Neural cell (in vitro differentiated cells): Measurements from ENCODE around the gene ASIP. TPM values are rescaled to one million over a fixed set of nuclear protein-coding genes. Genes with fewer than 3 reads are reported as not detected.

ENCODE experiments used
- H2AFZ ChIP-seq: fragments of 200-600, 300-800 bp; sonication (generic), shearing (Covaris generic); 2 replicates; pipeline ENCODE4 v1.6.0; 2014; ENCODE audit warnings: low read depth, mild to moderate bottlenecking, antibody characterized with exemption, low read length, moderate library complexity
- H3F3A ChIP-seq: fragments of 200-600 bp; shearing (Covaris generic); 2 replicates; pipeline ENCODE4 v1.6.1; 2016; ENCODE audit warnings: mild to moderate bottlenecking, moderate library complexity, mixed read lengths, antibody characterized with exemption, low read length; ENCODE audit not compliant: insufficient read depth, poor library complexity, severe bottlenecking
- H3K27ac ChIP-seq: fragments of 200-600, 300-800 bp; sonication (generic), shearing (Covaris generic); 2 replicates; pipeline ENCODE4 v1.5.1; 2014; ENCODE audit warnings: mild to moderate bottlenecking, low read length, moderate library complexity
- H3K27me3 ChIP-seq: fragments of 300-800, 200-600 bp; sonication (generic), shearing (Covaris generic); 2 replicates; pipeline ENCODE4 v1.6.0; 2014; ENCODE audit warnings: mild to moderate bottlenecking, low read depth, low read length, moderate library complexity; ENCODE audit not compliant: insufficient read depth
- H3K36me3 ChIP-seq: fragments of 300-800, 200-600 bp; sonication (generic), shearing (Covaris generic); 2 replicates; pipeline ENCODE4 v1.5.1; 2014; ENCODE audit warnings: mild to moderate bottlenecking, antibody characterized with exemption, low read length, moderate library complexity; ENCODE audit not compliant: insufficient read depth
- H3K4me2 ChIP-seq: fragments of 300-800, 200-600 bp; sonication (generic), shearing (Covaris generic); 2 replicates; pipeline ENCODE4 v1.6.0; 2014; ENCODE audit warnings: mild to moderate bottlenecking, low read length
- H3K4me3 ChIP-seq: fragments of 300-800, 200-600 bp; sonication (generic), shearing (Covaris generic); 2 replicates; pipeline ENCODE4 v1.5.1; 2014; ENCODE audit warnings: mild to moderate bottlenecking, low read length, moderate library complexity
- H3K79me2 ChIP-seq: fragments of 200-600 bp; shearing (Covaris generic); replicated peaks from 2 replicates; pipeline ENCODE4 v1.6.0; 2014; ENCODE audit warnings: mild to moderate bottlenecking, low read length, moderate library complexity; ENCODE audit not compliant: insufficient read depth
- H3K9ac ChIP-seq: fragments of 300-800, 200-600 bp; sonication (generic), shearing (Covaris generic); 2 replicates; pipeline ENCODE4 v1.6.1; 2016; ENCODE audit warnings: mild to moderate bottlenecking, low read length, mixed read lengths
- H3K9me2 ChIP-seq: fragments of 200-600 bp; shearing (Covaris generic); 2 replicates; pipeline ENCODE4 v1.6.1; 2016; ENCODE audit warnings: mild to moderate bottlenecking, low read length, mixed read lengths; ENCODE audit not compliant: insufficient read depth
- H3K9me3 ChIP-seq: fragments of 200-600, 300-800 bp; sonication (generic), shearing (Covaris generic); 2 replicates; pipeline ENCODE4 v1.6.1; 2016; ENCODE audit warnings: mild to moderate bottlenecking, mixed run types, low read length, moderate library complexity, mixed read lengths
- H4K20me1 ChIP-seq: fragments of 200-600 bp; shearing (Covaris generic); 2 replicates; pipeline ENCODE4 v1.6.1; 2016; ENCODE audit warnings: mild to moderate bottlenecking, mixed run types; ENCODE audit not compliant: insufficient read depth
- EP300 ChIP-seq: fragments of 450-650 bp; conservative IDR thresholded peaks from 2 replicates; pipeline ENCODE4 v1.6.1; 2014; ENCODE audit warnings: antibody characterized with exemption, mild to moderate bottlenecking, moderate library complexity; ENCODE audit not compliant: poor library complexity, severe bottlenecking
- EZH2 ChIP-seq: fragments of 200-600, 300-800 bp; shearing (Covaris generic), sonication (generic); IDR thresholded peaks from 2 replicates; pipeline ENCODE4 v1.6.1; 2014; ENCODE audit warnings: antibody characterized with exemption, low read length, borderline replicate concordance, mild to moderate bottlenecking; ENCODE audit not compliant: insufficient read depth, poor library complexity, severe bottlenecking
- MXI1 ChIP-seq: fragments of 450-650 bp; conservative IDR thresholded peaks from 2 replicates; pipeline ENCODE4 v1.6.1; 2014; ENCODE audit warnings: antibody characterized with exemption, mild to moderate bottlenecking; ENCODE audit not compliant: poor library complexity, severe bottlenecking
- POLR2AphosphoS5 ChIP-seq: IDR thresholded peaks from 2 replicates; pipeline ENCODE4 v1.6.1; 2012
- RAD21 ChIP-seq: fragments of 450-650 bp; conservative IDR thresholded peaks from 2 replicates; pipeline ENCODE4 v1.6.1; 2014; ENCODE audit warnings: antibody characterized with exemption, mild to moderate bottlenecking, moderate library complexity
- REST ChIP-seq: IDR thresholded peaks from 2 replicates; pipeline ENCODE4 v1.6.1; 2012; ENCODE audit warnings: borderline replicate concordance
- SMC3 ChIP-seq: fragments of 450-650 bp; conservative IDR thresholded peaks from 2 replicates; pipeline ENCODE4 v1.6.1; 2014; ENCODE audit warnings: antibody characterized with exemption, mild to moderate bottlenecking, moderate library complexity; ENCODE audit not compliant: poor library complexity
- TAF1 ChIP-seq: IDR thresholded peaks from 2 replicates; pipeline ENCODE4 v1.6.1; 2012; ENCODE audit warnings: low read depth
- polyA plus RNA-seq: library from polyadenylated mRNA; depleted of rRNA; stranded (reverse); fragments of >200 nt; gene quantifications from 2 replicates; pipeline ENCODE4 v1.2.3, GENCODE V29; 2014
- TF ChIP-seq, protein P1 (sequence below): fragments of 450-650 bp; IDR thresholded peaks from 2 replicates; pipeline ENCODE4 v1.5.1; 2014; ENCODE audit warnings: antibody characterized with exemption, mild to moderate bottlenecking, moderate library complexity; ENCODE audit not compliant: poor library complexity, severe bottlenecking

The ASIP gene
- polyA plus RNA-seq, 1 donor from 2014 or later: not detected

GRCh38 chr20:34243377-34243776 is 2.2 kb downstream of the ASIP start:
- no peak overlapping the region for H3K4me2 ChIP-seq
- H3K9ac ChIP-seq: no peak overlapping the region
- H3K9me2 ChIP-seq: no peaks in the 10 kb centered on the region
- no peak overlapping the region for H2AFZ ChIP-seq
- no peaks in the 10 kb centered on the region for H3K27me3 ChIP-seq
- H3K36me3 ChIP-seq: no peaks in the 10 kb centered on the region
- H3K79me2 ChIP-seq: no peaks in the 10 kb centered on the region
- H4K20me1 ChIP-seq: no peaks in the 10 kb centered on the region
- no peak overlapping the region for H3K27ac ChIP-seq
- H3K9me3 ChIP-seq: no peaks in the 10 kb centered on the region
- TF ChIP-seq RAD21: no peak
- TF ChIP-seq, protein P1, sequence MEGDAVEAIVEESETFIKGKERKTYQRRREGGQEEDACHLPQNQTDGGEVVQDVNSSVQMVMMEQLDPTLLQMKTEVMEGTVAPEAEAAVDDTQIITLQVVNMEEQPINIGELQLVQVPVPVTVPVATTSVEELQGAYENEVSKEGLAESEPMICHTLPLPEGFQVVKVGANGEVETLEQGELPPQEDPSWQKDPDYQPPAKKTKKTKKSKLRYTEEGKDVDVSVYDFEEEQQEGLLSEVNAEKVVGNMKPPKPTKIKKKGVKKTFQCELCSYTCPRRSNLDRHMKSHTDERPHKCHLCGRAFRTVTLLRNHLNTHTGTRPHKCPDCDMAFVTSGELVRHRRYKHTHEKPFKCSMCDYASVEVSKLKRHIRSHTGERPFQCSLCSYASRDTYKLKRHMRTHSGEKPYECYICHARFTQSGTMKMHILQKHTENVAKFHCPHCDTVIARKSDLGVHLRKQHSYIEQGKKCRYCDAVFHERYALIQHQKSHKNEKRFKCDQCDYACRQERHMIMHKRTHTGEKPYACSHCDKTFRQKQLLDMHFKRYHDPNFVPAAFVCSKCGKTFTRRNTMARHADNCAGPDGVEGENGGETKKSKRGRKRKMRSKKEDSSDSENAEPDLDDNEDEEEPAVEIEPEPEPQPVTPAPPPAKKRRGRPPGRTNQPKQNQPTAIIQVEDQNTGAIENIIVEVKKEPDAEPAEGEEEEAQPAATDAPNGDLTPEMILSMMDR: no peak
- no peak for TF ChIP-seq POLR2AphosphoS5
- TF ChIP-seq REST: no peak
- H3F3A ChIP-seq: no peaks in the 10 kb centered on the region
- H3K4me3 ChIP-seq: no peak overlapping the region

- Histone ChIP-seq H3K27me3 (no peaks in the 10 kb centered on the region), H4K20me1 (no peaks in the 10 kb centered on the region), H3K9me3 (no peaks in the 10 kb centered on the region), H3K79me2 (no peaks in the 10 kb centered on the region), H3K4me3 (no peak overlapping the region), H3K9me2 (no peaks in the 10 kb centered on the region), H3F3A (no peaks in the 10 kb centered on the region), H3K4me2 (no peak overlapping the region), H3K27ac (no peak overlapping the region), H2AFZ (no peak overlapping the region), H3K36me3 (no peaks in the 10 kb centered on the region), H3K9ac (no peak overlapping the region)
- no peak for TF ChIP-seq TAF1
- no peak for TF ChIP-seq EZH2
- TF ChIP-seq REST: no peak
- no peak for TF ChIP-seq EP300
- TF ChIP-seq MXI1: no peak
- TF ChIP-seq SMC3: no peak
- TF ChIP-seq POLR2AphosphoS5: no peak
- TF ChIP-seq, protein P1: no peak
- TF ChIP-seq RAD21: no peak
Observed at GRCh38 chr20:34246126-34246626, 5.0 kb downstream of the ASIP start.
